ENCODE results near the gene TSSC4. TPM values are rescaled to one million over a fixed set of nuclear protein-coding genes. Genes with fewer than 3 reads are reported as not detected.
"Not testable (repeated sequence)": the region's sequence is repeated elsewhere in the genome, so short reads cannot be mapped to it uniquely, and the experiment has no call there.

Gene TSSC4
- total RNA-seq: 59.6 TPM
- polyA plus RNA-seq: 10 to 100 TPM; 68.5 to 97.4 (median 76.9) TPM

DNA sequence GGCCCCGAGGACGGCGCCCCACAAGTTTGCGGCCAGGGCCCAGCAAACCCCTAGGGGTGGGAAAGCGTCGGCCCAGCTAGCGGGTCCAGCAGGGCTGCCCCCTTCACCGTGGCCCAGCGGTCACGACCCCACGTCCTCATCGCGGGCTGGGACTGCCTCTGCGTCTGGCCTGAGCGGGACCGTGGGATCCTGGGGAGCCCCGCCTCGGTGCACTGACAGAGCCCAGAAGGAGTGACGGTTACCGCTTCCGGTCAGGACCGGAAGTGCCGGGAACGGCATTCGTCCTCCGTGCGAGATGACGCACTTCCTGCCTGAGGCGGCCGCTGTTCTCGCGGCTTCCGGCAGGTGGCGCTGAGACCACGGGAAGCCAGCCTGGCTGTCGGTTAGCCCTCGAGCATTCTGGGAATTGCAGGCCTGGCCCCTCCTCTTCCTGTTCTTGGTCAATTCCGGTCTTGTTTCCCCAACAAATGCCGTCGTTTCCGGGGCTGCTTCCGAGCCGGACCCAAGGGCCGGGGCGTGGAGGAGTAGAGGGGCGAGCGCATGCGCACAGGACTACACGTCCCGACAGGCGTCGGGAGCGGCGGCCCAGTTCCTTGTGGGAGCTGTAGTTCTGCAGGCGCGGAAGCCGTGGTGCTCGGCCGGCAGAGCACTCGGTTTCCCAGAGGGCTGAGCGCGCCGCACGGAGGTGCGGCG is at the start of gene TSSC4:
TSS of gene TSSC4 (plus strand) at position 682 of the 693 bp plus-strand sequence. CDS start 1,884 bp downstream, outside the sequence.
- H3K27ac ChIP-seq (ENCODE audit: insufficient read depth, low read length, poor library complexity, severe bottlenecking): peak within 1 kb of the TSS; percentile 97
- Mint-ChIP-seq H3K4me3 (peak within 1 kb of the TSS; percentile 91 to 97 (median 94)), H3K27ac (peak within 1 kb of the TSS; percentile 90 to 95 (median 91)), H3K36me3 (peaks cover 3% of the 10 kb centered on the region), H3K4me1 (peaks cover 0 to 26% (median 9%) of the 10 kb centered on the region in 4 donors), H3K27me3 (no peaks in the 10 kb centered on the region), H3K9me3 (no peaks in the 10 kb centered on the region)
- H3K9me3 ChIP-seq (ENCODE audit: control insufficient read depth in 2 of 2, low read length in 2 of 2): no peaks in the 10 kb centered on the region
- no peaks in the 10 kb centered on the region for H3K27me3 ChIP-seq (ENCODE audit: control insufficient read depth, insufficient read depth, low read length)
- ATAC-seq (ENCODE audit: low read depth in 2 of 2) (peak; percentile 86 to 90), DNase-seq (peak; percentile 100)
- peaks cover 22% of the 10 kb centered on the region for H3K36me3 ChIP-seq (ENCODE audit: control insufficient read depth, insufficient read depth, low read length)
- H3K4me1 ChIP-seq (ENCODE audit: control insufficient read depth, insufficient read depth, low read length, poor library complexity, severe bottlenecking): peaks cover 21% of the 10 kb centered on the region
- H3K4me3 ChIP-seq (ENCODE audit: low read depth, low read length): peak within 1 kb of the TSS; percentile 84

DNA sequence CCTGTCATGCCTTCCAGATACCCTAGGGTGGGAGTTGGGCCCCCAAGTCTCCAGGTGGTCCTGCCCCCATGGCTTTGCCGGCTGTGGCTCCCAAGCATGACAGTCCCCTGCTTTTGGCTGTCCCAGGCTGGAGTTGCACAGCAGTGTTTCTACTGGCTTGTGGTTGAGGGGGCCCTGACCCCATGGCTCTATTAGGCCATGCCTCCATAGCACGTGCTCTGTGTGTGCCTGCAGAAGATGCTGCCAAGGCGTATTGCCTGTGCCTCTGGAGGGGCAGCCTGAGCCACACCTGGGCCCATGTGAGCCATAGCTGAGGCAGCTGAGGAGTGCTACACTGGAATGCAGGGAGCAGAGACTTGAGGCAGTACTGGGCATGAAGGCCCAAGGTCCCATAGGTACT is 48.8 kb upstream of the TSSC4 start:
- H3K36me3 ChIP-seq (ENCODE audit: control insufficient read depth, insufficient read depth, low read length): no peaks in the 10 kb centered on the region
- H3K36me3 Mint-ChIP-seq: no peaks in the 10 kb centered on the region
- no peaks in the 10 kb centered on the region for H3K4me1 Mint-ChIP-seq
- no peak overlapping the region for H3K4me3 ChIP-seq (ENCODE audit: low read depth, low read length)
- H3K9me3 Mint-ChIP-seq: peaks cover 0 to 20% (median 3%) of the 10 kb centered on the region in 7 donors
- no peaks in the 10 kb centered on the region for H3K27me3 ChIP-seq (ENCODE audit: control insufficient read depth, insufficient read depth, low read length)
- DNase-seq (no peak), ATAC-seq (ENCODE audit: low read depth in 2 of 2) (no peak)
- no peak overlapping the region for H3K4me3 Mint-ChIP-seq
- no peak overlapping the region for H3K27ac ChIP-seq (ENCODE audit: insufficient read depth, low read length, poor library complexity, severe bottlenecking)
- no peaks in the 10 kb centered on the region for H3K4me1 ChIP-seq (ENCODE audit: control insufficient read depth, insufficient read depth, low read length, poor library complexity, severe bottlenecking)
- no peak overlapping the region for H3K27ac Mint-ChIP-seq
- H3K27me3 Mint-ChIP-seq: peaks cover 5% of the 10 kb centered on the region
- peaks cover 6% of the 10 kb centered on the region in 2 experiments for H3K9me3 ChIP-seq (ENCODE audit: control insufficient read depth in 2 of 2, low read length in 2 of 2)

DNA sequence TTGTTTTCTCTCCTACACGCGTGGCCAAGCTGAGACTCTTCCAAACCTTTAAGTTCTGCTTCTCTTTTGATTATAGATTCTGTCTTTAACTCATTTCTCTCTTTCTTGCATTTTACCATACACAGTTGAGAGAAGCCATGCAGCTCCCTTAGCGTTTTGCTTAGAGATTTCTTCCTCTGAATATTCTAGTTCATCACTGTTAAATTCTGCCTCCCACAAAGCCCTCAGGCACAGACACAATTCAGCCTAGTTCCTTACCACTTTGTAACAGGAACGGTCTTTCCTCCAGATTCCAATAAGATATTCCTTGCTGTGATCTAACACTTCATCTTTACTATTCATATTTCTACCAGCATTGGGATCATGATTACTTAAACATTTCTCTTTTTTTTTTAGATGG is 48.1 kb upstream of the TSSC4 start:
- DNase-seq: no peak
- peaks cover 0 to 17% (median 3%) of the 10 kb centered on the region in 7 donors for H3K9me3 Mint-ChIP-seq
- H3K36me3 Mint-ChIP-seq: no peaks in the 10 kb centered on the region
- H3K4me1 Mint-ChIP-seq: no peaks in the 10 kb centered on the region
- H3K36me3 ChIP-seq (ENCODE audit: control insufficient read depth, insufficient read depth, low read length): no peaks in the 10 kb centered on the region
- no peak for ATAC-seq (ENCODE audit: low read depth in 2 of 2)
- no peak overlapping the region for H3K4me3 ChIP-seq (ENCODE audit: low read depth, low read length)
- H3K9me3 ChIP-seq (ENCODE audit: control insufficient read depth in 2 of 2, low read length in 2 of 2): peaks cover 6% of the 10 kb centered on the region in 2 experiments
- H3K27ac Mint-ChIP-seq: no peak overlapping the region
- H3K27me3 ChIP-seq (ENCODE audit: control insufficient read depth, insufficient read depth, low read length): no peaks in the 10 kb centered on the region
- H3K27me3 Mint-ChIP-seq: peaks cover 5% of the 10 kb centered on the region
- H3K4me3 Mint-ChIP-seq: no peak overlapping the region
- H3K27ac ChIP-seq (ENCODE audit: insufficient read depth, low read length, poor library complexity, severe bottlenecking): no peak overlapping the region
- no peaks in the 10 kb centered on the region for H3K4me1 ChIP-seq (ENCODE audit: control insufficient read depth, insufficient read depth, low read length, poor library complexity, severe bottlenecking)

DNA sequence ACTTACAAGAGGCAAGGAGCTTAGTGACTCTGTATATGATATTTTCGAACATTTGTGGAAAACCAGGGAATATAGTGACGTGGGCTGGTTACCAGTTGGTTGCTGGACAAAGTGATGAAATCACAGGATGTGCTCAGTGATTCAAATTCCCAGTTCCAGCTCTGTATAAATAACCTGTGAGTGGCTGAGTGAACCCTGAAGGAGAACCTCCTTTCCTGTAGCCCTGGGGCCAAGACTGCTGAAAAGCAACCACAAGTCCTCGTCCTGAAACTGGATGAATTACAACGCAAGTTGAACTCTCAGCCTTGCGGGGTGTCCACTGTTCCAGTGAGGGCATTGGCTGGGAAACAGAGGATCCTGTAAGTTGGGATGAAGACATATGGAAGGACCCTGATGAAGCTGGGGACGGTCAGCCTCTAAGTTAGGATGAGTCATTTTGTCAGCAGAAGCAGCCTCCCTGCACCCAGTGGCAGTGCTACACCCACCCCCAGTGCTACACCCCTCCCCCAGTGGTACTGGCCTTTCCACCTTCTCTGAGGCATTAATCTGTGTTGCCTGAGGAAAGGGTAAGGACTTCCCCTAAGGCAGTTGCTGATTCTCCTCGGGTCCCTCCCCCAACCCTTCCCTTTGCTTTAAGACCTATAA is 45.4 kb upstream of the TSSC4 start:
- ATAC-seq (ENCODE audit: low read depth in 2 of 2): no peak
- Mint-ChIP-seq H3K4me3 (no peak overlapping the region), H3K9me3 (peaks cover 0 to 3% (median 0%) of the 10 kb centered on the region in 7 donors), H3K27me3 (peaks cover 5% of the 10 kb centered on the region), H3K27ac (no peak overlapping the region), H3K4me1 (no peaks in the 10 kb centered on the region), H3K36me3 (no peaks in the 10 kb centered on the region)
- DNase-seq: no peak
- Histone ChIP-seq H3K9me3 (ENCODE audit: control insufficient read depth in 2 of 2, low read length in 2 of 2) (no peaks in the 10 kb centered on the region), H3K27me3 (ENCODE audit: control insufficient read depth, insufficient read depth, low read length) (no peaks in the 10 kb centered on the region), H3K36me3 (ENCODE audit: control insufficient read depth, insufficient read depth, low read length) (no peaks in the 10 kb centered on the region), H3K4me3 (ENCODE audit: low read depth, low read length) (no peak overlapping the region), H3K4me1 (ENCODE audit: control insufficient read depth, insufficient read depth, low read length, poor library complexity, severe bottlenecking) (no peaks in the 10 kb centered on the region), H3K27ac (ENCODE audit: insufficient read depth, low read length, poor library complexity, severe bottlenecking) (no peak overlapping the region)

DNA sequence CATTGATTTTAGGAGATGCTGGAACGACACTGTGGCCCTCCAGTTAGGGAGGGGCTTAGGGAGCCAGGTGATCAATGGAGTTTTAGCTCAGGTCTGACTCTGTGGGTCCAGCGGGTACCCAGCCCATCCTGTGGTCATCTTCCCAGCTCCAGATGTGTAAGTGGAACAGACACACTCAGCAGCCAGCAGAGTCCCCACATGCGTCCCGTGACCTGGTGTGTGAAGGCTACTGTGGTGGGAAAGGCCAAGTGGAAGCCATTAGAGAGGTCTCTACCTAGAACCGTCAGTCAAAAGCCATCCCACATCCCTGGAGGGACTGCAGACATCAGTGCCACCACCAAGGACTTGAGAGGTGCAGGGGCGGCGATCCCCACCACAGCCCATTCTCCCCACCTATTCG is 43.3 kb upstream of the TSSC4 start:
- no peaks in the 10 kb centered on the region for H3K27me3 Mint-ChIP-seq
- Histone ChIP-seq H3K4me3 (ENCODE audit: low read depth, low read length) (no peak overlapping the region), H3K27ac (ENCODE audit: insufficient read depth, low read length, poor library complexity, severe bottlenecking) (no peak overlapping the region), H3K4me1 (ENCODE audit: control insufficient read depth, insufficient read depth, low read length, poor library complexity, severe bottlenecking) (no peaks in the 10 kb centered on the region), H3K36me3 (ENCODE audit: control insufficient read depth, insufficient read depth, low read length) (no peaks in the 10 kb centered on the region), H3K9me3 (ENCODE audit: control insufficient read depth in 2 of 2, low read length in 2 of 2) (no peaks in the 10 kb centered on the region), H3K27me3 (ENCODE audit: control insufficient read depth, insufficient read depth, low read length) (no peaks in the 10 kb centered on the region)
- no peak overlapping the region for H3K27ac Mint-ChIP-seq
- H3K9me3 Mint-ChIP-seq: no peaks in the 10 kb centered on the region
- no peak for DNase-seq
- H3K36me3 Mint-ChIP-seq: peaks cover 5% of the 10 kb centered on the region
- peaks cover 0 to 2% (median 0%) of the 10 kb centered on the region in 4 donors for H3K4me1 Mint-ChIP-seq
- no peak overlapping the region for H3K4me3 Mint-ChIP-seq
- no peak for ATAC-seq (ENCODE audit: low read depth in 2 of 2)

DNA sequence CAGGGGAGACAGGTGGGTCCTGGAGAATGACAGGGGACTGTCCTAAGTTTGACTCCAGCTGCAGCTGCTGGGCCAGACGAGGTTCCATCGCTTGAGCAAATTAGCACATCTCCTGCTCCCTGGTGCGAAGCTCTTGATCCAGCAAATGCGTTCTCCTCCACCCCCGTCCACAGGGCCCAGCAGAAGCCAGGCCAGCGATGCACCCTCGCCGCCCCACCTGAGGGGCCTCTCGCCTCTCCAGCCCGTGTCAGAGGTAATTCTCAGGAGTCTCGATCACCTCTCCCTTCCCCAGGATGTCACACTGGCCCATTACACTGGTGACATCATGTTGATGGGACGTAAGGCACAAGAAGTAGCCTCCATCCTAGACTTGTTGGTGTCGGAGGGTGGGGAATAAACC is 42.9 kb upstream of the TSSC4 start:
- not testable (repeated sequence) for H3K36me3 Mint-ChIP-seq; H3K4me3 Mint-ChIP-seq; H3K9me3 ChIP-seq (ENCODE audit: control insufficient read depth in 2 of 2, low read length in 2 of 2); H3K27me3 ChIP-seq (ENCODE audit: control insufficient read depth, insufficient read depth, low read length); H3K9me3 Mint-ChIP-seq; ATAC-seq (ENCODE audit: low read depth in 2 of 2); H3K27ac ChIP-seq (ENCODE audit: insufficient read depth, low read length, poor library complexity, severe bottlenecking); H3K27me3 Mint-ChIP-seq; H3K4me1 Mint-ChIP-seq; H3K36me3 ChIP-seq (ENCODE audit: control insufficient read depth, insufficient read depth, low read length); DNase-seq; H3K4me1 ChIP-seq (ENCODE audit: control insufficient read depth, insufficient read depth, low read length, poor library complexity, severe bottlenecking); H3K27ac Mint-ChIP-seq; H3K4me3 ChIP-seq (ENCODE audit: low read depth, low read length)

DNA sequence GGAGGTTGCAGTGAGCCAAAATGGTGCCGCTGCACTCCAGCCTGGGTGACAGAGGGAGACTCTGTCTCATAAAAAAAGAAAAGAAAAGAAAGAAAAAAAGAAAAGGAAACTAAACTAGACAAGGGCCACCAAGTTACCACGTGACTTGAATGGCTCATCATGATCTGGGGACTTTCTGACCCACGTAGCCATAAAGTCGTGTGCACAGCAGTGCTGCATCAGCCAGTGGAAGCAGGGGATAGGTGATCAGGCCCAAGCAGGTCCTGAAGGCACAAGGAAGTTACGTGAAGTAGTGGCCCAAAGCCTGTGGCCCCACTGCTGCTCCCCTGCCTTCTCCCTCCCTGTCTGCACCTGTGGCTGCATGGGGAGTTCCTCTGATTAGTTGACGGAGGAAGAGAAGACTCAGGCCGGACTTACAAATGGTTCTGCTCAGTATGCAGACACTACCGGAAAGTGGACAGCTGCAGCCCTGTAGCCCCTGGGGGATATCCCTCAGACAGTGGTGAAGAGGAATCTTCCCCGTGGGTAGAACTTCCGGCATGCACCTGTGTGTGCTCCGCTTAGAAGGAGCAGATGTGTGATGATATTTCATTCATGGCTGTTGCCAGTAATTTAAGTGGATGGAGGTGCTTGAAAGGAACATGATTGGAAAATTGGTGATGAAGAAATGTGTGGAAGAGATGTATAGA is 41.7 kb upstream of the TSSC4 start:
- H3K36me3 ChIP-seq (ENCODE audit: control insufficient read depth, insufficient read depth, low read length): no peaks in the 10 kb centered on the region
- ATAC-seq (ENCODE audit: low read depth in 2 of 2): no peak
- no peak for DNase-seq
- Mint-ChIP-seq H3K27ac (no peak overlapping the region), H3K4me3 (no peak overlapping the region), H3K9me3 (no peaks in the 10 kb centered on the region), H3K4me1 (peaks cover 0 to 2% (median 0%) of the 10 kb centered on the region in 4 donors), H3K36me3 (peaks cover 7% of the 10 kb centered on the region), H3K27me3 (no peaks in the 10 kb centered on the region)
- no peaks in the 10 kb centered on the region for H3K9me3 ChIP-seq (ENCODE audit: control insufficient read depth in 2 of 2, low read length in 2 of 2)
- H3K4me3 ChIP-seq (ENCODE audit: low read depth, low read length): no peak overlapping the region
- H3K27ac ChIP-seq (ENCODE audit: insufficient read depth, low read length, poor library complexity, severe bottlenecking): no peak overlapping the region
- H3K27me3 ChIP-seq (ENCODE audit: control insufficient read depth, insufficient read depth, low read length): no peaks in the 10 kb centered on the region
- no peaks in the 10 kb centered on the region for H3K4me1 ChIP-seq (ENCODE audit: control insufficient read depth, insufficient read depth, low read length, poor library complexity, severe bottlenecking)

Measured in CD4-positive, CD25-positive, alpha-beta regulatory T cell (primary cell).